Endometrium (tissue), 2 donors: ENCODE results near the gene HMGXB3.
"Not testable (repeated sequence)": the region's sequence is repeated elsewhere in the genome, so short reads cannot be mapped to it uniquely, and the experiment has no call there.

Experiments
- FAIRE-seq: peaks from 2 replicates; lab custom pipeline; 2012; peaks lifted over from hg19 to GRCh38; lab: Jason Lieb, UNC
- donor health status: control.
- donor health status: control.

HMGXB3 gene

DNA sequence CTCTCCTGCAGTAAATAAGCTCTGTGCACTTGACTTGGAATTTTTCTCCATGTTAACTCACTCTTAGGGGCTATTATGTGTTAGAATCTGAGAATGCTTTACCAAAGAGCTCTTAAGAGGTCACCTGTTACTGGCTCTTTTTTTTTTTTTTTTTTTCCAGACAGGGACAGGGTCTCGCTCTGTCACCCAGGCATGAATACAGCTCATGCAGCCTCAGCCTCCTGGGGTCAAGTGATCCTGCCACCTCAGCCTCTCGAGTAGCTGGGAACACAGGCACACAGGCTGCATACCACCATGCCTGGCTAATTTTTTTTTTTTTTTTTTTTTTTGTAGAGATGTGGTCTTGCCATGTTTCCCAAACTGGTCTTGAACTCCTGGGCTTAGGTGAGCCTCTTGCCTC, 22.1 kb downstream of the HMGXB3 start:
- FAIRE-seq: no peak

DNA sequence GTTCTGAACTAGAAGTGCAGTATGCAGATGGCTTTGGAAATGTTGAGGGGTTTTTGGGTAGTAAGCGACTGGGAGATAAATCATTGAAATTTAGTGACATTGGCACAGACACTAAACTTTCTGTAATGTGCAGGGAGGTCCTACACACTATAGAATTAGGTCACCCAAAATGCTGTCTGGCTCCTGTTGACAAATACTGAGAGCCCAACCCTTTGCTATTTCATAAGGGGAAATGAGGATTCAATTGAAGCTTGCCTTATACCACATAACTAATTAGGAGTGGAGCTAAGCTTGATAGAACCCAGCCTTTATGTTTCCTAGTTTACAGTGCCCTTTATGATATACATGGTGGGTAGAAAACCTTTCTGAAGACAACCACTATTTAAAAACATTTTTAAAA, 22.6 kb downstream of the HMGXB3 start:
- FAIRE-seq: no peak

DNA sequence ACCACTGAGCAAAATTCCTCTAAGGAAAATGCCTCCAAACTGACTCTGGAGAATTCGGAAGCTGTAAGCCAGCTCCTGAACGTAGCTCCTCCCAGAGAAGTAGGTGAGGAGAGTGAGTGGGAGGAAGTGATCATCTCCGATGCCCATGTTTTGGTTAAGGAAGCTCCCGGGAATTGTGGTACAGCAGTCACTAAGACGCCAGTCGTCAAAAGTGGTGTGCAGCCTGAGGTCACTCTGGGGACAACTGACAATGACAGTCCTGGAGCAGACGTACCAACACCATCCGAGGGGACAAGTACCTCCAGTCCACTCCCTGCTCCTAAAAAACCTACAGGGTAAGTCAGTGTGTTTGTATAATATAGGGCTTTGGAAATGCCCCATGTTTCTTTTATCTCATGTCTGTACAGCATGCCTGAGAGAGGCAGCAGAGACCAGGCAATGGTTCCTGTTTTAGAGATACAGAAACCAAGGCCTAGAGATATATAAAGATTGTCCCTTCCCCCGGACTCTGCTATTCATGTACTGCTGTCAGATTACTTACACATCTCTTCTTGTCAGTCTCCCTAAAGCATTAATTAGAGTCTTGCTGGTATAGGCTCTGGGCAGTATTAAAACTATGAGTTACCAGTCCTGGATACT, 23.9 kb downstream of the HMGXB3 start:
- FAIRE-seq: no peak

DNA sequence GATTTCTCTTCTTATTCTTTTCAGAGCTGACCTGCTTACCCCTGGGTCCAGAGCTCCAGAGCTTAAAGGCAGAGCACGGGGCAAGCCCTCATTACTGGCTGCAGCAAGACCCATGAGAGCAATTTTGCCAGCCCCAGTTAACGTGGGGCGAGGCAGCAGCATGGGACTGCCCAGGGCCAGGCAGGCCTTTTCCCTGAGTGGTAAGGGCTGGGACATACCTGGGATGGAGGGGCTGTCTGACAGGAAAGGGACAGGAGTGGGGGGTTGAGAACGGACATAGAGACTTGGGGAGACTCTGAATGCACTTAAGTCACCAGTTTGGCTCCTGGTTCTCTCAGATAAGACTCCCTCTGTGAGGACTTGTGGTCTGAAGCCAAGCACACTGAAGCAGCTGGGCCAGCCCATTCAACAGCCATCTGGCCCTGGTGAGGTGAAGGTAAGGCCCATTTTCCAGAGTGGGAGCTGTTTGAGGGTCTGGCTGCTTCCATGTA, 26.2 kb downstream of the HMGXB3 start:
- FAIRE-seq: no peak

DNA sequence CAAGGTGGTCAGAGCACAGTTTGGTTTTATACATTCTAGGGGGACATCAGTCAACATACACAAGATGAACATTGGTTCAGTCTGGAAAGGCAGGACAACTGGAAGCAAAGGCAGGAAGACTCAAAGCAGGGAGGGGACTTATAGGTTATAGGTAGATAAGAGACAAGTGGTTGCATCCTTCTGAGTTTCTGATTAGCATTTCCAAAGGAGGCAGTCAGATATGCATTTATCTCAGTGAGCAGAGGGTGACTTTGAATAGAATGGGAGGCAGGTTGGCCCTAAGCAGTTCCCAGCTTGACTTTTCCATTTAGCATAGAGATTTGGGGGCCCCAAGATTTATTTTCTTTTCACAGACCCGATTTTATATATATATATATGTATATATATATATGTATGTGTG, 27.5 kb downstream of the HMGXB3 start:
- FAIRE-seq: not testable (repeated sequence)

DNA sequence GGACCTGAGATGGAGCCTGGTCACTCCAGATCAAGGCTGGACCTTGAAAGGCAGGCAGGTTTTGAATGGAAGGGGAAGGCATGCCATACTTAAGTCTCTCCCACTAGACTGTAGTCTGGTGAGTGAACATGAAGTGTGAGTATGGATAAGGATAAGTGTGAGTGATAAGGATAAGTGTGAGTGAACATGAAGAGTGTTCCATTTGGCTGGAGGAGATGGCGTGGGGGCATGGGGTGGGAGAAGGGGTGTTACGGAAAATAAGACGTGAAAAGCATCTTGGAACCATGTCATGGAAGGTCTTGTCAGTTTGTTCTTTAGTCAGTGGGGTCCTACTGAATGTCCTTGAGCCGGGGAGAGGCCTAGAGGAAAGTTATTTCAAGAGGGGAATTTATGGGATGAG, 32.8 kb downstream of the HMGXB3 start:
- no peak for FAIRE-seq

DNA sequence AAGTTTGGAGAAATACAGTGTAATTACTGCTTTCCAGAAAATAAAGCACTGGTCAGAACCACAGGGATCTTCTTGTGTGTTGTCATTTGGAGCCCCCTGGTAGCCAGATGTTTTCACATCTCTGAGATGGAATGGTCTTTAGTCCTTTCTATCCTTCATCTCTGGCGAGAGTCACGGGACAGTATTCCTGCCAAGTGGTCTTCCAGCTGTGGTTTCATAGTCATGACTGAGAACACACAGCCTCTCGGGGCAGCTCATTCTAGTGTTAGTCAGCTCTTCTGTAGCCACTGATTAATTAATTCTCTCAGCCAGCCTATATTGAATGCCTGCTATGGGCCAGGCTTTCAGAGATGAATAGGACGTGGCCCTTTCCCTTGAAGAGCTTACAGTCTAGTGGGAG, 34.1 kb downstream of the HMGXB3 start:
- FAIRE-seq: no peak

DNA sequence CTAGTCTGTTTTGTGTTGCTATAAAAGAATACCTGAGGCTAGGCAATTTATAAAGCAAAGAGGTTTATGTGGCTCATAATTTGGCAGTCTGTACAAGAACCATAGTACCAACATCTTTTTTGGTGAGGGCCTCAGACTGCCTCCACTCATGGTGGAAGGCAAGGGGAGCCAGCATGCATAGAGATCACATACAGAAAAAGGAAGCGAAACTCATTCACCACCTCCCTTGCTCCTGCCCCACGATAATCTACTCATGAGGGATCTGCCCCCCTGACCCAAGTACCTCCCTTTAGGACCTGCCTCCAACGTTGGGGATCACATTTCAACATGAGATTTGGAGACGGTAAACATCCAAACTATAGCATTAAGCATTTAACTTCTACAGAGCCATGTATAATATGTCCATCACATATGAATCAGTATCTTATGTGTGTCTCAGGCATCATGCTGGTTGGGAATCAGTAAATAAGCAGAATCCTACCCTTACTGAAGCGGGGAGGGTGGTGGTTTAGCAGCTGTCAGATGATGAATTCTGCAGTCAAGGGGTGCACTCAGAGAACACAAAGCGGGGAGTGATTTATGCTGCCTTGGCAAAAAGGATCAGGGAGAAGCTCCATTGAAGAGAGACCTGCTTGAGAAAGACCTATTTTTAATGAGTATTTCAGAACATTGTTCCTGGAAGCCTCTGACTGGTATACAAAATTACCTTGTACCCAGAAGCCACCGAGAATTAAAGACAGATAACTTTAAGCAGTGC, 34.8 kb downstream of the HMGXB3 start:
- FAIRE-seq: no peak

DNA sequence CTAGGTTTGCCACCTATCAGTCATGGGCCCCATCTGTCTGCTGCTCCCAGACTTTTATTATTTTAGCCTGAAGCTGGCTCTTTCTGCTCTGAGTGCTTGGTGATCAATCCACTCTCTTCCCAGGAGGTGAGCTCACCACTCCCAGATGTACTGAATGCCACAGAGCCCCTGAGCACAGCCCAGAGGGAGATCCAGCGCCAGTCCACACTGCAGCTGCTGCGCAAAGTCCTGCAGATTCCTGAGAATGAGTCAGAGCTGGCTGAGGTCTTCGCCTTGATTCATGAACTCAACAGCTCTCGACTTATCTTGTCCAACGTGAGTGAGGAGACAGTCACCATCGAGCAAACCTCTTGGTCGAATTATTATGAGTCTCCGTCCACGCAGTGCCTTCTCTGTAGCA, 36.0 kb downstream of the HMGXB3 start:
- FAIRE-seq: no peak

DNA sequence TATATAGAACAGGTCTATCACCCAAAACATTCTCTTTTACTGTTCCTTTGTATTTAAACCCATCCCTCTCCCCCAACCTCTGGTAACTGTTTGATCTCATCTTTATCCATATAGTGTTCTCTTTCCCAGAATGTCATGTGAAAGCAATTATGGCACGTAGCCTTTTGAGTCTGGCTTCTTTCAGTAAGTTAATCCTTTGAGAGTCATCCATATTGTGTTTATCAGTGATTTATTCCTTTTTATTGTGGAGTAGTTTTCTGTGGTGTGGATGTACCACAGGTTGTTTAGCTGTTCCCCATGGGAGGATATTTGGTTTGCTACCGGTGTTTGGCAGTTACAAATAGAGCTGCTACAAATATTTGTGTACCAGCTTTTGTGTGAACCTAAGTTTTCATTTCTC, 38.0 kb downstream of the HMGXB3 start:
- FAIRE-seq: no peak

DNA sequence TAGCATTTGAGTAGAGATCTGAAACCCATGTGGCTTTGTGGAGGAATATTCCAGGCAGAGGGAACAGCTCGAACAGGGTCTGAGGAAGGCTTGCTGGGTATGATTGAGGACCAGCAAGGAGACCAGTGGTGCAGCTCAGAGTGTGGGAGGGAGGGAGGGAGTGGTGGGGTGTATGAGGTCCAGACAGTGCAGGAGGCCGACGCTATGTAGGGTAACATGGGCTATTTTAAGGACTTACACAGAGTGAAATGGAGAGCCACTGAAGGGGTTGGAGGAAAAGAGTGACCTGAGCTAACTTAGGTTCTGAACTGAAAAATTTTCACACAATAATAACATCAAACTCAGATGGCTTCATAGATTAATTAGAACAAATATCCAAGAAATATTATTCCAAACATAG, 41.9 kb downstream of the HMGXB3 start:
- no peak for FAIRE-seq

DNA sequence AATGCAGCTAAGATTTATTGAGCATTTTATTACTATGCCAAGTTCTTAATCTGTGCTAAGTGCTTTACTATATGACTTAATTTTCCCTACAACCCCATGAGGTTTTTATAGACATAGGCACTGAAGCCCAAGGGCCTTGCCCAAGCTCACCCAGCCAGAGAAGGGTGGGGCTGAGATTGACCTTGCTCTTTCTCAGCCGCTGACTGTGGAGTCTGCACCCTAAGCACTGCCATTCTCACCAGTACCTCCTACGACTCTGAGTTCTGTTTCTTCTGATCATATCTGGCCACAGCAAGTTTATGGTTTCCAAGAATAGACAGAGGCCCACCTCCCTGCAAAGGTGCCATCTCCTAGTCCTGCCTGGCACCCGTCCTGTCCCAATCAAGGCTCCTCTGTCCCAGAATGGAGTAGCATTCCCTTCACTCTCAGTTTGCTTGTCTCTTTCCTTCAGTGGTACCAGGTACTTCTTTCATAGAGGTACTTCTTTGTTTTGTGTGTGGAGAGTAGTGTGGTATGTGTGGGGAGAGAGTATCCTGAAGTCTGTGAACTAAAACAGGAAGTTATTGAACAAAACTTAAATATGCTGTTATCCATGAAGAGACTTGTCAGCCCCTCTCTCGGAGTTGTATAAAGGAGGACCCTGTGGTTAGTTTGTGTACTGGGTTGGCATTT, 43.3 kb downstream of the HMGXB3 start:
- no peak for FAIRE-seq

DNA sequence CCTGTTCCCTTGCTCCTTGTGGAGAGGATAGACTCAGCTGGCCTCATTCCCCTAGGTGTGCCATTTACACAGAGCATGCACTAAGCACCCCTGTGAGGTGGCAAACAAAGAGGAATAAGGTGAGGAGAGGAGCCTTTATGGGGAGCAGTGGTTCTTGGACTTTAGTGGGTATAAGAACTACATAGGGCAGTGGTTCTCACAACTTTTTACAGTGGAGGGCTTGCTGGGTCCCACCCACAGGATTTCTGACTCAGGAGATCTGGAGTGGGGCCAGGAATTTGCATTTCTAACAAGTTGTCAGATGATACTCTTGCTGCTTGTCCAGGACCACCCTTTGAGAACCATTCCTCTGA, 43.8 kb downstream of the HMGXB3 start:
- no peak for FAIRE-seq

DNA sequence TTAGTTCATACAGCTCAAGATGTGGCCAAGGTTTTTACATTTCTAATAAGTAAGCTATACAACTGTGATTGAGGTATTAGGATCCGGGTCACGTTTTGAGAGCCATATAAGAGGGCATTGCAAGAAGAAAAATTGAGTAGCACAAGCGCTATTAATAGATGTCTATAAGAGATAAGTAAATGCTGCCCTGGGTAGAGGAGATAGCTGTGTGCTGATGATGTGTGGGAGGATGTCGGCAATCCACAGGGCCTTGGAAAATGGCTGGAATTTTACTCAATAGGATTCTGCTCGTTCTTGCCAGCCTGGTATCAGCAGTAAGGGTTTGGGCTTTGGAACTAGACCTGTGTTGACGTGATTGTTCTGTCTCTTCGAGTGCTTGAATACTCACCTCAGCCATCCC, 44.2 kb downstream of the HMGXB3 start:
- FAIRE-seq: no peak

DNA sequence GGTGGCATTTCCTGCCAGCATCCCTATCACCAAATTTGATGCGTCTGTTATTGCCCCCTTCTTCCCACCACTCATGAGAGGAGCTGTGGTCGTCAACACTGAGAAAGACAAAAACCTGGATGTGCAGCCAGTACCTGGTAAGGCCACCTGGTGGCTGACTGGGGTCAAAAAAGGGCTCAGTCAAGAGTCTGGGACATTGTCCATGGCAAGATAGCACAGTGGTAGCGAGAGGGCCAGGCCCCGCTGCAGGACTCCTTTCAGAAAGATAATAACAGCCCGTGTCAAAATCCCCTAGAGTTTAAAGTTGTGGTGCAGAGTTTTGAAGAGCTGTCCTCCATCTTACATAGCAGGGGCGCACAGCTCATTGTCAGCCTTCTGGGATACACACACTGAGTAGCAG, 45.0 kb downstream of the HMGXB3 start:
- FAIRE-seq: no peak

DNA sequence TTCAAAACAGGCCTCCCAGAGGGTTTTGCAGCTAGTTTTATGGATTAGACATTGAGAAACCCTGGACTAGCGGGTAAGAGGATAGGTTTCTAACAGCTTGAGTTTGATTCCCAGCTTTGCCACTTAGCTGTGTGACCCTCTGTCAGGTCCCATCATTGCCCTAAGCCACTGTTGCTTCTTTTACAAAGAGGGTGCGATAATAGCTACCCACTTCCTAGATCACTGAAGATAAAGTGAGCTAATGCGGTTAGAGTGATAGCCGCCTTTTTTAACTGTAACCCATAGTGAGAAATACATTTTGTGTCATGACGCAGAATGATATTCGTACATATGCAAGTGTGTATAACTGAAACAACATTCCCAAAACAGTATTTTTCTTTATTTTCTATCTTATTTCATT, 45.5 kb downstream of the HMGXB3 start:
- no peak for FAIRE-seq

DNA sequence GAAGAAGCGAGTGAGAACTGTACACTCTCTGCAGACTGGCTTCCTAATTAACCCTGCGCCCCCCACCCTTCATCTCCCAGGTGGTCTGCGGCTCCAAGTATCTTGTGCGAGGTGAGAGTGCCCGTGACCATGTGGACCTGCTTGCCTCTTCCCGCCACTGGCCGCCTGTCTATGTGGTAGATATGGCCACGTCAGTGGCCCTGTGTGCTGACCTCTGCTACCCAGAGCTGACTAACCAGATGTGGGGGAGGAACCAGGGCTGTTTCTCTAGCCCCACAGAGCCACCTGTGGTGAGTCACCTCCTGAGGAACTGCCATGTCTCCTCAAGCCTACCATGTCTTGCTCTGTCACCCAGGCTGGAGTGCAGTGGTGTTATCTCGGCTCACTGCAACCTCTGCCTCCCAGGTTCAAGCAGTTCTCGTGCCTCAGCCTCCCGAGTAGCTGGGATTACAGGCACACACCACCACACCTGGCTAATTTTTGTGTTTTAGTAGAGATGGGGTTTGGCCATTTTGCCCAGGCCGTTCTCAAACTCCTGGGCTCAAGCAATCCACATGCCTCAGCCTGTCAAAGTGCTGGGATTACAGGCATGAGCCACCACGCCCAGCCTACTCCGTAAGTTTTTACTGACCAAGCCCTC, 49.8 kb downstream of the HMGXB3 start:
- FAIRE-seq: not testable (repeated sequence)

DNA sequence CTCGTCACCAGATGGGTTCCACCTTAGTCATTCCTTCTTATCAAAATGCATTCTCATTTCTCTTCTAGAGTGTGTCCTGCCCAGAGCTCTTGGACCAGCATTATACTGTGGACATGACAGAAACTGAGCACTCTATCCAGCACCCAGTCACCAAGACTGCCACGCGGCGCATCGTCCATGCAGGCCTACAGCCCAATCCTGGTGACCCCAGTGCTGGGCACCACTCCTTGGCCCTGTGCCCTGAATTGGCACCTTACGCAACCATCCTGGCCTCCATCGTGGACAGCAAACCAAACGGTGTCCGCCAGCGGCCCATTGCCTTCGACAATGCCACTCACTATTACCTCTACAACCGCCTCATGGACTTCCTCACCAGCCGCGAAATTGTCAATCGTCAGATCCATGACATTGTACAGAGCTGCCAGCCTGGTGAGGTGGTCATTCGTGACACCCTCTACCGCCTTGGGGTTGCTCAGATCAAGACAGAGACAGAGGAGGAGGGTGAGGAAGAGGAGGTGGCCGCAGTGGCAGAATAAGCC, 51.2 kb downstream of the HMGXB3 start:
- no peak for FAIRE-seq

DNA sequence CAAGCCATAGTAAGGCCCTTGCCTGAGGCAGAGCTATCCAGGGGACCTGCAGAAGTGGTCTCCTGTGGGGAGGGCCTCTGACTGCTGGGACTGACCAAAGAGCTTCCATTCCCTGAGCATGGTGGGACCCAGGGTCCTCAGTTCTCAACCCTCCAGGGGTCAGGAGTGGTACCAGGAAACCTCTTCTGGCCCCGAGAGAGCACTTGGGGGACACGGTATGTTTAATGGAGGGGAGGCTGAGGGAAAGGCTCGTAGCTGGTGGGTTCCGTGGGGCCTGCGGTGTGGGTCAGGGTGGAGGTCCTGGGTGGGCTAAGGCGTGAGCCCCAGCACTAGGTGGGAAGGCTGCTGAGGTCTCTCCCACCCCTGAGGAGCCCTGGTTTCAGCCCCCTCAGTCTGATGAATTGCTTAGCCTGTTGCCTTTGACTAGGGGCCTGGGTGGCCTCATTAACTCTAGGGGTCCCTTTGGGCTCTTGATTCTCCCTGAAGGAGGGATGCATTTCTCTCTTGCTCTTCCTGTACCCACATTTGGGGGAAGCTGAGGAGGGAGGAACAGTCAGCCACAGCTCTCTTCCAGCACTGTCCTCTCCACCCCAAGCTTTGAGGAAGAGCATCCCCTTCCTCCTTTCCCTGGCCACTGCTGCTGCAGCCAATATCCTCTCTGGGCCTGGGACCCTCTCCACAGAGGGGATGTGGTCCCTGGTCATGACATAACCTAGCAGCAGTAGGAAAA, 51.9 kb downstream of the HMGXB3 start:
- no peak for FAIRE-seq

DNA sequence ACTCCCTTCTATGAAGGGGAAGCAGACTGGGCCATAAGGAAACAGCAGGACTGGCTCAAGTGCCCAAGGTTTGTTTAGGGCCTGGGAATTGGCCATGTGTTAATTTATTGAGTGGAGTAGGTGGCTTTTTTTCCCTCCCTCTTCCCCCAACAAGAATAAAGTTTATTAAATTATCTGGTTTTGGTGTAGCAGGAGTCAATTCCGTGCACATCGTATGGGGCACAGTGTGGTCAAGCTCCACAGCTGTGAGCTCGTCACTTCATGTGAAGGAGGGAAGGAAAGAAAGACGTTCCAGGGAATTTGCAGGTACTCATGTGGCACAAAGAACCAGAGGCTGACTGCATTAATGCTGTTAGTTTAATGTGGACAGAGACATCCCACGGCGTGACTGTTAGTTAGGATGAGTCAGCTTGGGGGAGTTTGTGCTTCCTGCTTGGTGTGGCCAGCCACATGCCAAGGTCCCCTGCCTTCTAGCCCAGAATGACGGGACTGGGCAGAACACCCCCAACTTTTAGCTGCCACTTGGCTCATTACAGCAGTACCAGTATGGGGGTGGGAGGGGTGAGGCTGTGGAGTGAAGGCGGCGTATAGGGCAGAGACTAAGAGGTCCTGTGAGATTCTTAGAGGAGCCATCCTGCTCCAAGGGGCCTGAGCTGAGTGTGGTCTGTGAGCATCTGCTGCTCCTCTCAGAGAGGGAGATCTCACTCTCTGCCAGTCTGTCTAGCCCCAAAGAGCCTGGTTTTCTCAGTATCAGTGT, 52.6 kb downstream of the HMGXB3 start:
- FAIRE-seq: no peak

DNA sequence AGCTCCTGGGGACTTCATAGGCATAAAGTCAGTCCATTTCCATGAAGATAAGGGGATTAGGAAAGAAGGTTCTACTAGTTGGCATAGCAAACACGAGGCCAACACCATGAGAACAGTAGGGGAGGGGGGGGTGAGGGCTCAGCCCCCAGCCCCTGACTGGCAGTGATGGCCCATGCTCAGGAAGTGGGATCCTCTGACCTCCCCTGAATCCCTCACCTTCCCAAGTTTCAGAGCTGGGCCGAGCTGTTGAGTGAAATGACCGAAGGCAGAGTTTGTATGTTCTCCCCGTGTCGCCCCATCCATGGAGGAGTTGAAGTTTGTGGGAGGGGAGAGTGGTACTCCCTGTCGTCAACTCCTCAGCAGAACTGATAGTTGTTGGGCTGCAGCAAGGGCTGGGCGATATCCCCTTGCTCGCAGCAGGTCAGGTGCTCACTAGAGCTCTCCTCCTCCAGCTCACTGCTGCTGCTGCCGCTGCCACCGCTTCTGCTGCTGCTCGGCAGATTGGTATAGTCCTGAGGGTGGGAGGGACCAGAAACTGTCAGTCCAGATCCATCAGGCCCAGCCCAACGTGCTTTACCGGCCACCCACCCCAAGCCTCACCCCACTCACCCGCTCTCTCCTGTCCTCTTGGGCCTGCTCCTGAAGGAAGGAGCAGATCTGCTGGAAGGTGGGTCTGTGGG, 53.3 kb downstream of the HMGXB3 start:
- FAIRE-seq: no peak
